ENCODE data around the gene PPFIA4. TPM values are rescaled to one million over a fixed set of nuclear protein-coding genes. Genes with fewer than 3 reads are reported as not detected.
A peak's percentile ranks its signal among the peaks of the same experiment; 100 is the strongest.

Gene PPFIA4
- polyA plus RNA-seq, 1 of the 3 experiments (the other 2 are of a cell fraction): 4.4 TPM

- peak overlapping the region in 1 of 2 experiments; percentile 87; a peak in 2 of 4 replicates for H3K27ac ChIP-seq (ENCODE audit: low read depth in 2 of 2, low read length in 1 of 2)
- TF ChIP-seq MEF2A (IDR thresholded peaks at IDR 0.05; ENCODE audit: borderline replicate concordance, low read depth): no peak
- peak; percentile 83 for TF ChIP-seq MXI1 (IDR thresholded peaks at IDR 0.05; ENCODE audit: low read depth, low read length)
- H3K4me3 ChIP-seq (ENCODE audit: low read depth in 2 of 2, low read length in 1 of 2): no peak overlapping the region
- no peak overlapping the region for H3K9ac ChIP-seq
- WGBS (ENCODE audit: low lambda C conversion rate): 30% methylated on average over 4 of the region's 4 CpGs
- H3K27me3 ChIP-seq (ENCODE audit: insufficient read depth): no peaks in the 10 kb centered on the region
- no peaks in the 10 kb centered on the region for H3K79me2 ChIP-seq (ENCODE audit: insufficient read depth)
- CTCF ChIA-PET: interaction anchor here (0.5 to 2.6 kb wide), 10 partner anchors 9 to 203 kb away, joined by 3 to 17 read pairs (median 4); no protein-coding TSS in a partner anchor
- peak; percentile 63 for DNase-seq
- peaks cover 0 to 19% of the 10 kb centered on the region in 2 experiments; a peak in 2 of 4 replicates for H3K4me1 ChIP-seq (ENCODE audit: control insufficient read depth in 1 of 2, insufficient read depth in 2 of 2, low read depth in 1 of 2, low read length in 1 of 2)
- no peaks in the 10 kb centered on the region for H3K9me2 ChIP-seq
- no peak overlapping the region for H3K4me2 ChIP-seq
- H4K20me1 ChIP-seq (ENCODE audit: insufficient read depth): no peaks in the 10 kb centered on the region
- H3K36me3 ChIP-seq (replicated peaks in 1 of 2; ENCODE audit: control insufficient read depth in 1 of 2, insufficient read depth in 2 of 2, low read length in 1 of 2): no peaks in the 10 kb centered on the region
- no peaks in the 10 kb centered on the region for H3F3A ChIP-seq (replicated peaks; ENCODE audit: insufficient read depth)
- no peaks in the 10 kb centered on the region for H3K9me3 ChIP-seq
- POLR2A ChIA-PET: interaction anchor here (0.7 to 0.9 kb wide), 2 partner anchors 17 to 29 kb away, joined by 3 read pairs; no protein-coding TSS in a partner anchor
- no peak overlapping the region for H2AFZ ChIP-seq (ENCODE audit: low read depth)
Observed at GRCh38 chr1:203069030-203069747, 42.9 kb downstream of the PPFIA4 start.

- no peaks in the 10 kb centered on the region for H3K9me2 ChIP-seq
- H3K4me2 ChIP-seq: no peak overlapping the region
- H3K27me3 ChIP-seq (ENCODE audit: insufficient read depth): no peaks in the 10 kb centered on the region
- H3K79me2 ChIP-seq (ENCODE audit: insufficient read depth): no peaks in the 10 kb centered on the region
- no peak overlapping the region for H2AFZ ChIP-seq (ENCODE audit: low read depth)
- ChIA-PET CTCF (interaction anchor here (0.6 to 3.5 kb wide), 5 partner anchors 12 to 145 kb away, joined by 3 to 9 read pairs (median 3); no protein-coding TSS in a partner anchor), POLR2A (no interaction called here)
- no peaks in the 10 kb centered on the region for H3K36me3 ChIP-seq (replicated peaks in 1 of 2; ENCODE audit: control insufficient read depth in 1 of 2, insufficient read depth in 2 of 2, low read length in 1 of 2)
- H4K20me1 ChIP-seq (ENCODE audit: insufficient read depth): no peaks in the 10 kb centered on the region
- TF ChIP-seq MEF2A (IDR thresholded peaks at IDR 0.05; ENCODE audit: borderline replicate concordance, low read depth) (no peak), TCF12 (IDR thresholded peaks at IDR 0.05) (no peak), RFX5 (IDR thresholded peaks at IDR 0.05; ENCODE audit: low read length) (no peak), ELF1 (IDR thresholded peaks at IDR 0.05) (no peak), TAF1 (IDR thresholded peaks at IDR 0.05; ENCODE audit: borderline replicate concordance, low read depth, low read length) (no peak), SIN3A (IDR thresholded peaks at IDR 0.05; ENCODE audit: borderline replicate concordance, low read depth, low read length) (no peak), RCOR1 (IDR thresholded peaks at IDR 0.05; ENCODE audit: low read length) (no peak), PBX3 (IDR thresholded peaks at IDR 0.05) (no peak), RXRA (IDR thresholded peaks at IDR 0.05; ENCODE audit: borderline replicate concordance, low read depth) (no peak), JUND (IDR thresholded peaks at IDR 0.05) (no peak)
- H3K27ac ChIP-seq (ENCODE audit: low read depth in 2 of 2, low read length in 1 of 2): no peak overlapping the region
- WGBS (ENCODE audit: low lambda C conversion rate): 80% methylated on average over 7 of the region's 7 CpGs
- H3K9me3 ChIP-seq: no peaks in the 10 kb centered on the region
- no peak for DNase-seq
- H3F3A ChIP-seq (replicated peaks; ENCODE audit: insufficient read depth): no peaks in the 10 kb centered on the region
- no peak overlapping the region for H3K4me3 ChIP-seq (ENCODE audit: low read depth in 2 of 2, low read length in 1 of 2)
- H3K4me1 ChIP-seq (ENCODE audit: control insufficient read depth in 1 of 2, insufficient read depth in 2 of 2, low read depth in 1 of 2, low read length in 1 of 2): peaks cover 0 to 19% of the 10 kb centered on the region in 2 experiments; a peak in 2 of 4 replicates
- no peak overlapping the region for H3K9ac ChIP-seq
Observed at GRCh38 chr1:203072002-203072602, 45.8 kb downstream of the PPFIA4 start.
